Heart right ventricle (tissue), 16 donors: ENCODE results near the gene AFF2. TPM values are rescaled to one million over a fixed set of nuclear protein-coding genes. Genes with fewer than 3 reads are reported as not detected.

Source experiments
- ATAC-seq, 8 donors: fragments of 200-7000 bp; cut with Tn5 transposase; one replicate each; pipeline ENCODE4 v1.9.1; 2020; ENCODE audit warnings: mild to moderate bottlenecking in 8 of 8, moderate library complexity in 8 of 8, moderate number of reproducible peaks in 1 of 8
- DNase-seq, 2 donors: peaks; one replicate each; pipeline ENCODE4 v3.0.0-alpha.2; 2020
- H3K27ac ChIP-seq, 10 donors: fragments of 200-600 bp; sonication (generic) in 2 of 10; one replicate each; pipeline versions ENCODE4 v1.5.0 to v1.8.0; 2020 to 2022; ENCODE audit warnings: mild to moderate bottlenecking in 3 of 10
- H3K27me3 ChIP-seq, 7 donors: fragments of 200-600 bp; one replicate each; pipeline ENCODE4 v1.8.0; 2021 to 2022; ENCODE audit warnings: mild to moderate bottlenecking in 2 of 7
- H3K36me3 ChIP-seq, 9 donors: fragments of 200-600 bp; sonication (generic) in 1 of 9; one replicate each; pipeline versions ENCODE4 v1.5.0 to v1.8.0; 2020 to 2022; ENCODE audit warnings: mild to moderate bottlenecking in 2 of 9
- H3K4me1 ChIP-seq, 9 donors: fragments of 200-600 bp; sonication (generic) in 1 of 9; one replicate each; pipeline versions ENCODE4 v1.5.0 to v1.8.0; 2020 to 2022; ENCODE audit warnings: mild to moderate bottlenecking in 4 of 9
- H3K4me3 ChIP-seq, 10 donors: fragments of 200-600 bp; sonication (generic) in 2 of 10; one replicate each; pipeline versions ENCODE4 v1.5.0 to v1.8.0; 2020 to 2022; ENCODE audit warnings: mild to moderate bottlenecking in 7 of 10, moderate library complexity in 2 of 10
- H3K9me3 ChIP-seq, 11 donors: fragments of 200-600 bp in 10 of 11; sonication (generic) in 2 of 11; one replicate each; pipeline versions ENCODE4 v1.5.0 to v1.8.0; 2013 to 2022; ENCODE audit warnings: mild to moderate bottlenecking in 2 of 11, control low read depth in 1 of 11, moderate library complexity in 1 of 11
- WGBS, 2 donors: extraction: QIAGEN DNeasy Blood & Tissue Kit; methylation state at CpG; one replicate each; pipeline ENCODE4 v1.1.7; 2013; ENCODE audit warnings: inconsistent platforms in 1 of 2; 5-methylcytosine and 5-hydroxymethylcytosine counted together
- intact Hi-C, 10 donors: fragments of 100-400 bp; cut with DNase I; formaldehyde crosslinking; loops; one replicate each; pipeline versions ENCODE4 v1.11.1 to v1.14.2; 2022
- polyA plus RNA-seq, 2 donors: library from polyadenylated mRNA; stranded (reverse); fragments of 200-250 nt; gene quantifications; one replicate each; pipeline ENCODE4 v1.2.3, GENCODE V29; 2013
- total RNA-seq, 10 donors: library from RNA; stranded (reverse); fragmentation: NEBNext Ultra II Directional in 3 of 10; extraction: Animal tissue kit (Norgen Biotek cat#: 25700) in 3 of 10; gene quantifications; one replicate each; pipeline versions ENCODE4 v1.2.1 to v1.2.4, GENCODE V29; 2021 to 2023
- TF ChIP-seq, protein P1 (sequence below), 9 donors: fragments of 200-600 bp; sonication (generic) in 2 of 9; IDR thresholded peaks; one replicate each; pipeline versions ENCODE4 v1.5.0 to v1.8.0; 2021 to 2022; ENCODE audit warnings: antibody characterized with exemption in 9 of 9, mild to moderate bottlenecking in 5 of 9, moderate library complexity in 1 of 9
- donor health status: Arrhythmogenic right ventricular cardiomyopathy.
- donor health status: ischemic (EF 13 %, LVEDD 7.1; RV severe dilation, severe dysfunction).
- donor health status: healthy with polysubstance abuse.
- donor health status: DM: no; HTN: yes; CAD: no.
- donor health status: DM: no; HTN: no; CAD: no.
- donor health status: ischemic (EF 25% LVEDD 6.9; RV normal size, moderate dysfunction).
- donor health status: ischemic (EF 25% LVEDD 5.7; RV mildly dilated, moderate dysfunction).
- donor health status: healthy.
- donor health status: DM: yes; HTN: yes; CAD: no.
- donor health status: Ischemic cardiomyopathy.
- donor health status: ischemic (EF 35%, LVEDD 5.7; RV mildly dilated, moderate dysfunction).
- donor health status: nonischemic (EF 11% LVEDD 7.7; RV severe dilation, severe dysfunction).
- donor health status: DM: yes; HTN: yes; CAD: no.
- donor health status: PGD.
- donor health status: ischemic (EF 29% LVEDD 5.4; RV normal size, mild dysfunction).
- donor health status: nonischemic (EF 23%, LVEDD 6.1; RV moderate dilation, normal function).

AFF2 gene
- total and polyA plus RNA-seq, 12 donors = 0.01 to 0.59 (median 0.20) TPM; not detected in 2

- intact Hi-C loops = no loop called here
- ATAC-seq (no peak), DNase-seq (no peak)
- no peak overlapping the region for H3K4me3 ChIP-seq
- no peaks in the 10 kb centered on the region for H3K4me1 ChIP-seq
- H3K27ac ChIP-seq = no peak overlapping the region
- WGBS, 2 donors = 75 to 91% methylated on average over 3 of the region's 3 CpGs
- no peaks in the 10 kb centered on the region for H3K36me3 ChIP-seq
- TF ChIP-seq, protein P1, sequence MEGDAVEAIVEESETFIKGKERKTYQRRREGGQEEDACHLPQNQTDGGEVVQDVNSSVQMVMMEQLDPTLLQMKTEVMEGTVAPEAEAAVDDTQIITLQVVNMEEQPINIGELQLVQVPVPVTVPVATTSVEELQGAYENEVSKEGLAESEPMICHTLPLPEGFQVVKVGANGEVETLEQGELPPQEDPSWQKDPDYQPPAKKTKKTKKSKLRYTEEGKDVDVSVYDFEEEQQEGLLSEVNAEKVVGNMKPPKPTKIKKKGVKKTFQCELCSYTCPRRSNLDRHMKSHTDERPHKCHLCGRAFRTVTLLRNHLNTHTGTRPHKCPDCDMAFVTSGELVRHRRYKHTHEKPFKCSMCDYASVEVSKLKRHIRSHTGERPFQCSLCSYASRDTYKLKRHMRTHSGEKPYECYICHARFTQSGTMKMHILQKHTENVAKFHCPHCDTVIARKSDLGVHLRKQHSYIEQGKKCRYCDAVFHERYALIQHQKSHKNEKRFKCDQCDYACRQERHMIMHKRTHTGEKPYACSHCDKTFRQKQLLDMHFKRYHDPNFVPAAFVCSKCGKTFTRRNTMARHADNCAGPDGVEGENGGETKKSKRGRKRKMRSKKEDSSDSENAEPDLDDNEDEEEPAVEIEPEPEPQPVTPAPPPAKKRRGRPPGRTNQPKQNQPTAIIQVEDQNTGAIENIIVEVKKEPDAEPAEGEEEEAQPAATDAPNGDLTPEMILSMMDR (IDR thresholded peaks at IDR 0.05) = no peak
- H3K27me3 ChIP-seq = no peaks in the 10 kb centered on the region
- H3K9me3 ChIP-seq = peaks cover 0 to 29% (median 5%) of the 10 kb centered on the region in 11 donors
Observed at GRCh38 chrX:148670277-148670676, 169.9 kb downstream of the AFF2 start.

DNA sequence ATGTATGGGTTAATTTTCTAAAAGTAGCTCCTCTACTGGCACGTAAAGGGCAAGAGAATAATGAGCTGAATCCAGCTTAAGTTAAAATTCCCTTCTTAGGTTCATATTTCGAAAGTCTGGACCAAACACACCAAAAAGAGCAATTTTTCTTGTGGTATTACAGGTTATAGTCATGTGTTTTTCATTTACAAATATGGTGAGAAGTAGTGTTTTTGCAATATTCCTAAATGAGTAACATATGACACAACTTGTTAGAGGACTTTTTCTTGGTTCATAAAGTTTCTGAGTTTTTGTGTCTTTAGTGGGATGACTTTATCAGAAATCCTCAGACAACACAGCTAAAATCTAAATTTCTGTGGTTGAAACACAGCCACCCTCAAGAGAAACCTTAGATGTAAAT is 172.1 kb downstream of the AFF2 start:
- Histone ChIP-seq H3K9me3 (peaks cover 0 to 24% (median 5%) of the 10 kb centered on the region in 11 donors), H3K27ac (no peak overlapping the region), H3K27me3 (no peaks in the 10 kb centered on the region), H3K4me3 (no peak overlapping the region), H3K4me1 (no peaks in the 10 kb centered on the region), H3K36me3 (no peaks in the 10 kb centered on the region)
- intact Hi-C loops = no loop called here
- DNase-seq = no peak
- ATAC-seq = no peak
- WGBS, 2 donors = 68 to 69% methylated on average over 2 of the region's 2 CpGs
- TF ChIP-seq, protein P1 (IDR thresholded peaks at IDR 0.05) = no peak

DNA sequence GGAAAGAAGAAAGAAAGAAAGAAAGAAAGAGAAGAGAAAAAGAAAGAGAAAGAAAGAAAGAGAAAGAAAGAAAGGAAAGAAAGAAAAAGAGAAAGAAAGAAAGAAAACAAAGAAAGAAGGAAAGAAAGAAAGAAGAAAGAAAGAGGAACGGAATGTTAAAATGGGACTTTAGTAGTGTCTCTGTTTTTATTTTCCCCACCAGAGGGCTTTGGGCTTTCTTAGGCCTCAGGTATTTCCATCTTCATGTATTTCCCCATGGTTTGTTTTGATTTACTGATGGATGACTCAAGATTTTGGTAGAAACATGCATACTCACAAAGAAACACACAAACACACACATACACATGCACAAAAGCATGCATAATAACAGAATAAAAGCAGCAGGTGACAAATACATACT is 181.2 kb downstream of the AFF2 start:
- Histone ChIP-seq H3K36me3 (no peaks in the 10 kb centered on the region), H3K9me3 (no peaks in the 10 kb centered on the region), H3K27ac (no peak overlapping the region), H3K4me3 (no peak overlapping the region), H3K4me1 (no peaks in the 10 kb centered on the region), H3K27me3 (no peaks in the 10 kb centered on the region)
- WGBS, 2 donors = 79 to 83% methylated on average over 1 of the region's 1 CpG
- TF ChIP-seq, protein P1 (IDR thresholded peaks at IDR 0.05) = no peak
- ATAC-seq (no peak), DNase-seq (no peak)
- intact Hi-C loops = no loop called here

DNA sequence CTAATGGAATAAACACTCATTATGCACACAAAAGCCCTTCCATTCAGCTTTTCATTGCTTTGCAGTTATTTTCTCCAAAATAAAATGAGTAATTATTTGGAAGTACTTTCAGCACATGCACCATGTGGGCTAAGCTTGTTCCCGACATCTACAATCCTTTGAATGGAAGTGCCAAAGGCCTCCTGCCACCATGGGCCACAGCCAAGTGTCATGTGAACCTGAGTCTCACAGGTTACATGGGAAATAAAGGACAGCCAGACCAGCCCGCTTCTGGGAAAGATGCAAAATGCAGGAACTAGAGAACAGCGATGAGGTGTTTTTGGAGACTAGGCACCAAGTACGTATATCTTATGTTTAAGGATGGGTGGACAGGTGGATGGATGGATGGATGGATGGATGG is 181.8 kb downstream of the AFF2 start:
- H3K27ac ChIP-seq = no peak overlapping the region
- no peaks in the 10 kb centered on the region for H3K36me3 ChIP-seq
- no peaks in the 10 kb centered on the region for H3K9me3 ChIP-seq
- H3K4me1 ChIP-seq = no peaks in the 10 kb centered on the region
- 91 to 94% methylated on average over 4 of the region's 4 CpGs for WGBS, 2 donors
- intact Hi-C loops = no loop called here
- no peak for DNase-seq
- H3K27me3 ChIP-seq = no peaks in the 10 kb centered on the region
- TF ChIP-seq, protein P1 (IDR thresholded peaks at IDR 0.05) = no peak
- no peak overlapping the region for H3K4me3 ChIP-seq
- ATAC-seq = no peak
